OCI-LY7 (cell line): ENCODE measurements around the gene RNF25. TPM values are rescaled to one million over a fixed set of nuclear protein-coding genes. Genes with fewer than 3 reads are reported as not detected.

Source experiments
- BruUV-seq: library from RNA; stranded (reverse); fragments of 400-500 nt; replicated peaks from 2 replicates; lab custom pipeline; 2021; lab: Mats Ljungman, UMichigan
- CTCF ChIA-PET: fragments of 300-600 bp; sonication (Branson Sonifier 250); formaldehyde crosslinking; loops from one replicate; lab custom pipeline; 2022; ENCODE audit warnings: antibody characterized with exemption; ENCODE audit not compliant: unreplicated experiment; lab: Charles Lee
- POLR2A ChIA-PET: fragments of 300-600 bp; sonication (Branson Sonifier 250); formaldehyde crosslinking; loops from one replicate; lab custom pipeline; 2022; ENCODE audit warnings: antibody characterized with exemption; lab: Charles Lee
- DNase-seq: peaks from one replicate; pipeline ENCODE4 v3.0.0-alpha.2; 2015; ENCODE audit warnings: low spot score
- H2AFZ ChIP-seq: fragments of 200-600 bp; sonication (generic), shearing (Covaris generic); 2 replicates; pipeline ENCODE4 v1.6.1; 2014; ENCODE audit warnings: mild to moderate bottlenecking, antibody characterized with exemption, low read length, moderate library complexity
- H3K27ac ChIP-seq: fragments of 200-600 bp; sonication (generic); 2 replicates; pipeline ENCODE4 v1.5.1; 2014; ENCODE audit warnings: mixed run types, low read depth, mild to moderate bottlenecking, moderate library complexity, low read length, inconsistent platforms; ENCODE audit not compliant: poor library complexity, severe bottlenecking
- H3K36me3 ChIP-seq: fragments of 200-600 bp; sonication (generic); 2 replicates; pipeline ENCODE4 v1.6.1; 2014; ENCODE audit warnings: mild to moderate bottlenecking, antibody characterized with exemption, low read length, moderate library complexity, mixed read lengths; ENCODE audit not compliant: insufficient read depth
- H3K4me1 ChIP-seq: fragments of 200-600 bp; sonication (generic); 2 replicates; pipeline ENCODE4 v1.5.1; 2014; ENCODE audit warnings: mild to moderate bottlenecking, low read length; ENCODE audit not compliant: insufficient read depth, poor library complexity, severe bottlenecking
- H3K4me2 ChIP-seq: fragments of 200-600 bp; sonication (generic); 2 replicates; pipeline ENCODE4 v1.6.1; 2014; ENCODE audit warnings: mild to moderate bottlenecking, low read length
- H3K4me3 ChIP-seq: fragments of 200-600 bp; sonication (generic); 2 replicates; pipeline ENCODE4 v1.5.1; 2014; ENCODE audit warnings: mild to moderate bottlenecking, low read depth, low read length; ENCODE audit not compliant: poor library complexity, severe bottlenecking
- H3K79me2 ChIP-seq: fragments of 200-600 bp; sonication (generic); 2 replicates; pipeline ENCODE4 v1.6.1; 2016; ENCODE audit warnings: low read depth, mild to moderate bottlenecking, low read length, moderate library complexity, mixed read lengths; ENCODE audit not compliant: insufficient read depth
- H3K9me2 ChIP-seq: fragments of 200-600 bp; sonication (generic); 2 replicates; pipeline ENCODE4 v1.6.1; 2016; ENCODE audit warnings: mild to moderate bottlenecking, low read length, mixed read lengths; ENCODE audit not compliant: insufficient read depth
- H3K9me3 ChIP-seq: fragments of 200-600 bp; sonication (generic); 2 replicates; pipeline ENCODE4 v1.6.1; 2014; ENCODE audit warnings: mild to moderate bottlenecking, mixed run types, low read length, mixed read lengths
- H4K20me1 ChIP-seq: fragments of 200-600 bp; sonication (generic); 2 replicates; pipeline ENCODE4 v1.6.1; 2014; ENCODE audit warnings: mild to moderate bottlenecking, antibody characterized with exemption, low read length, moderate library complexity, mixed read lengths; ENCODE audit not compliant: insufficient read depth
- EZH2phosphoT487 ChIP-seq: fragments of 200-600 bp; sonication (generic); IDR thresholded peaks from 2 replicates; pipeline ENCODE4 v1.6.1; 2018; ENCODE audit warnings: low read depth, borderline replicate concordance, mild to moderate bottlenecking, mixed run types, antibody characterized with exemption, low read length, moderate library complexity, mixed read lengths
- intact Hi-C: fragments of 100-400 bp; cut with micrococcal nuclease; formaldehyde crosslinking; loops from one replicate; pipeline ENCODE4 v1.10.0; 2022; ENCODE audit not compliant: unreplicated experiment
- total RNA-seq, 2 experiments: library from RNA; depleted of rRNA in 1 of 2; stranded (reverse); fragments of >200 nt in 1 of 2; shearing (Covaris generic) in 1 of 2; gene quantifications; 2 replicates each; pipeline ENCODE4 v1.2.3, GENCODE V29; 2014 to 2022
- TF ChIP-seq, protein P1 (sequence below): fragments of 200-600 bp; sonication (generic); conservative IDR thresholded peaks from 2 replicates; pipeline ENCODE4 v1.5.1; 2014; ENCODE audit warnings: mild to moderate bottlenecking, antibody characterized with exemption, low read length, moderate library complexity, mixed read lengths

RNF25 gene
- total RNA-seq, 2 experiments from 2014 or later: 24.0 to 25.8 TPM

DNA sequence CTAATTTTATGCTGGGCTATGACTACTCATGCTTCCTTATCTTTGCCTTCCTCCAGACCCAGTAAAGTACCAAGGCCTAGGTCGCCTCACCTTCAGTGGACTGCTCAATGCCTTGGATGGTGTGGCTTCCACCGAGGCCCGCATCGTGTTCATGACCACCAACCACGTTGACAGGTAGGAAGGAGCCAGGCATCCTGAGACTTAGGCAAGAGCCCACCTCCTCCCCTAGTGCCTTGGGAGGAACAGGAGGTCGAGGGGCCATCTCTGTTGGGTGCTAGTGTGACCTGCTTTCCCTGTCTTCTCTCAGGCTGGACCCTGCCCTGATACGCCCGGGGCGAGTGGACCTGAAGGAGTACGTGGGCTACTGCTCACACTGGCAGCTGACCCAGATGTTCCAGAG, 9.0 kb downstream of the RNF25 start:
- TF ChIP-seq EZH2phosphoT487: no peak
- TF ChIP-seq, protein P1, sequence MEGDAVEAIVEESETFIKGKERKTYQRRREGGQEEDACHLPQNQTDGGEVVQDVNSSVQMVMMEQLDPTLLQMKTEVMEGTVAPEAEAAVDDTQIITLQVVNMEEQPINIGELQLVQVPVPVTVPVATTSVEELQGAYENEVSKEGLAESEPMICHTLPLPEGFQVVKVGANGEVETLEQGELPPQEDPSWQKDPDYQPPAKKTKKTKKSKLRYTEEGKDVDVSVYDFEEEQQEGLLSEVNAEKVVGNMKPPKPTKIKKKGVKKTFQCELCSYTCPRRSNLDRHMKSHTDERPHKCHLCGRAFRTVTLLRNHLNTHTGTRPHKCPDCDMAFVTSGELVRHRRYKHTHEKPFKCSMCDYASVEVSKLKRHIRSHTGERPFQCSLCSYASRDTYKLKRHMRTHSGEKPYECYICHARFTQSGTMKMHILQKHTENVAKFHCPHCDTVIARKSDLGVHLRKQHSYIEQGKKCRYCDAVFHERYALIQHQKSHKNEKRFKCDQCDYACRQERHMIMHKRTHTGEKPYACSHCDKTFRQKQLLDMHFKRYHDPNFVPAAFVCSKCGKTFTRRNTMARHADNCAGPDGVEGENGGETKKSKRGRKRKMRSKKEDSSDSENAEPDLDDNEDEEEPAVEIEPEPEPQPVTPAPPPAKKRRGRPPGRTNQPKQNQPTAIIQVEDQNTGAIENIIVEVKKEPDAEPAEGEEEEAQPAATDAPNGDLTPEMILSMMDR: no peak
- peaks cover 15% of the 10 kb centered on the region for H3K4me1 ChIP-seq
- DNase-seq: no peak
- no TSS peak for BruUV-seq
- no peak overlapping the region for H3K4me2 ChIP-seq
- H4K20me1 ChIP-seq: peaks cover 1% of the 10 kb centered on the region; the same call in 1 of the 2 replicates
- no peak overlapping the region for H3K4me3 ChIP-seq
- H2AFZ ChIP-seq: no peak overlapping the region
- intact Hi-C loops: no loop called here
- no peaks in the 10 kb centered on the region for H3K9me2 ChIP-seq
- no peak overlapping the region for H3K27ac ChIP-seq
- POLR2A ChIA-PET: no interaction called here
- peaks cover 24% of the 10 kb centered on the region for H3K79me2 ChIP-seq
- H3K36me3 ChIP-seq: peaks cover 71% of the 10 kb centered on the region
- CTCF ChIA-PET: no interaction called here
- no peaks in the 10 kb centered on the region for H3K9me3 ChIP-seq

DNA sequence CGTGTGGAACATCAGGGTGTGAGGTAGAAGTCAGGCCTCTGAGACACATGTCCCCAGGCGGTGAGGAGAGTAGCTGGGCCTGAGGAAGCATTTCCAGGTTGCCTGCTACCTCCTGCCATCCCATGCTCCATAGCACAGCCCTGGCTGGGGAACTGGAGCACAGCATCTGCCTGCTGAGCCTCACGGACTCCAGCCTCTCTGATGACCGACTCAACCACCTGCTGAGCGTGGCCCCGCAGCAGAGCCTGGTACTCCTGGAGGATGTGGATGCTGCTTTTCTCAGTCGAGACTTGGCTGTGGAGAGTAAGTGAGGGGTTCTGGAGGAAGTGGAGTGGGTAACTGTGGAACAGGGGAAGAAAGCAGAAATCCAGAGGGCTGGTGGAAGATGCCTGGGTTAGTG, 9.4 kb downstream of the RNF25 start:
- no peak for TF ChIP-seq EZH2phosphoT487
- TF ChIP-seq, protein P1: no peak
- POLR2A ChIA-PET: interaction anchor here (5.4 kb wide), 1 partner anchor 8 kb away, joined by 55 read pairs; the partner anchor contains the start of genes RNF25 and STK36
- BruUV-seq: no TSS peak

DNA sequence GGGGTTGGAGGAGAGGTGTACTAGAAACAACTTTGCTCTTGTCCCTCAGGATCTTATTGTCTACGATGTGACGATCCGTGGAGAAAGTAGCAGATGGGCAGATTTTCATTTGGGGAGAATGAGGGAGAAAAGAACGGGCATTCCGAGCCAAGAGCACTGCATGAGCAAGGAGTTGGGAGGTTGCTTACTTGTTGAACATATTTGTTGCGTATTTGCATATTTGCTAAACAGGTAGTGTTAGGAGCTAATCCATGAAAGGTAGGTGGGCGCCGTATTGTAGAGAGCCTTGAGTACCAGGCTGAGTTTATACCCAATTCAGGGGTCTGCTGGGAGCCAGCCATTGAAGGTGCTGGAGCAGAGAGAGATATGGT, 11.8 kb downstream of the RNF25 start:
- H2AFZ ChIP-seq: peak overlapping the region; percentile 80
- POLR2A ChIA-PET: interaction anchor here (0.5 to 5.4 kb wide), 12 partner anchors 11 to 610 kb away, joined by 3 to 55 read pairs (median 4); partner anchors contain the start of genes RNF25 and STK36
- intact Hi-C loops: loop anchor here (1.0 to 5.0 kb wide), 4 partner anchors 11 to 187 kb away; partner anchors contain the start of genes CNOT9, TTLL4 and USP37
- H3K4me2 ChIP-seq: peak overlapping the region; percentile 81
- no peak for DNase-seq
- BruUV-seq: TSS peak; percentile 83
- H3K4me3 ChIP-seq: peak overlapping the region; percentile 87
- no peak for TF ChIP-seq EZH2phosphoT487
- TF ChIP-seq, protein P1: no peak
- CTCF ChIA-PET: interaction anchor here (0.6 to 2.1 kb wide), 9 partner anchors 9 to 580 kb away, joined by 3 to 16 read pairs (median 12); partner anchors contain the start of genes RNF25, STK36 and USP37
- peaks cover 17% of the 10 kb centered on the region for H3K4me1 ChIP-seq
- peaks cover 45% of the 10 kb centered on the region for H3K79me2 ChIP-seq
- peaks cover 5% of the 10 kb centered on the region; the same call in 1 of the 2 replicates for H4K20me1 ChIP-seq
- no peaks in the 10 kb centered on the region for H3K9me2 ChIP-seq
- H3K9me3 ChIP-seq: no peaks in the 10 kb centered on the region
- H3K27ac ChIP-seq: peak overlapping the region; percentile 14
- H3K36me3 ChIP-seq: peaks cover 77% of the 10 kb centered on the region

More for the DNA sequence above, 9.4 kb downstream of the RNF25 start:
- no peak overlapping the region for H2AFZ ChIP-seq
- no peak overlapping the region for H3K4me3 ChIP-seq
- no peaks in the 10 kb centered on the region for H3K9me2 ChIP-seq
- DNase-seq: no peak
- H3K4me1 ChIP-seq: peaks cover 17% of the 10 kb centered on the region
- CTCF ChIA-PET: no interaction called here
- peaks cover 5% of the 10 kb centered on the region; the same call in 1 of the 2 replicates for H4K20me1 ChIP-seq
- H3K9me3 ChIP-seq: no peaks in the 10 kb centered on the region
- H3K4me2 ChIP-seq: no peak overlapping the region
- intact Hi-C loops: no loop called here
- no peak overlapping the region for H3K27ac ChIP-seq
- peaks cover 71% of the 10 kb centered on the region for H3K36me3 ChIP-seq
- H3K79me2 ChIP-seq: peaks cover 28% of the 10 kb centered on the region
